DND-41 (cell line): Measurements from ENCODE around the gene PES1.

ENCODE experiments used
- EZH2 ChIP-seq: IDR thresholded peaks from 3 replicates; pipeline ENCODE4 v1.6.1; 2012; ENCODE audit warnings: borderline replicate concordance, low read depth, mild to moderate bottlenecking, moderate library complexity, low read length, inconsistent platforms; ENCODE audit not compliant: severe bottlenecking
- TF ChIP-seq, protein P1 (sequence below): IDR thresholded peaks from 2 replicates; pipeline ENCODE4 v1.5.1; 2012; ENCODE audit warnings: borderline replicate concordance, low read length, moderate library complexity, mild to moderate bottlenecking; ENCODE audit not compliant: poor library complexity, severe bottlenecking; ENCODE audit errors: extremely low read depth

DNA sequence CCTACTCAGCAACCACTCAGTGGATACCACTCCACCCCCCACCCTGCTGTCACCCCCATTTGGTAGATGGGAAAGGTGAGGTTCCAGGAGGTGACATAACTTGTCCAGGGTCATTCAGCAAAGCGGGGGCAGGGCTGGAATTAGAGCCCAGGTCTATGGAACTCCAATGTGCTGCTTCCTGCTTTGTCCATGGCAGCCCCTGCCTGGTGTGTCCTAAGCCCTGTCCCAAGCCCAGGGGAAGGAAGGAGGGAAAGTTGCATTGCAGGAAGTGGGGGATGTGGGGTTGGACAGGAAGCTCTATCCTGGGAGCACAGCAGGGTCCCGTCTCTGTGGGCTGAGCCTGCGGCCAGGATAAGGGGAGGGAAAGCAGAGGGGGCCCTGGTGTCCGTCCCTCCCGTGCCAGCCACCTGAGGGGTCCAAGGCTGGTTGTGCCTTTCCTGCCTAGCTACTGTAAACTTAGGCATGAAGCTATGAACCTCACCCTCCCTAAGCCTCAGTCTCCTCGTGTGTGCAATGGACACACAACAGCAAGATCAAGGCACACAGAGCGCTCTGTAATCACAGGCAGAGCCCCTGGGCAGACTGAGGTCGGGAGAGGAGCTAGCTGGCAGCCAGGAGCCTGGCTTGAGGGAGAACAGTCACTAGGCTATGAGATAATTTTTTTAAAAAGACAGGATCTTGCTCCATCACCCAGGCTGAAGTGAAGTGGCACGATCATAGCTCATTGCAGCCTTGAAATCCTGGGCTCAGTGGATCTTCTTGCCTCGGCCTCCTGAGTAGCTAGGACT lies 30.1 kb downstream of the PES1 start:
- TF ChIP-seq, protein P1, sequence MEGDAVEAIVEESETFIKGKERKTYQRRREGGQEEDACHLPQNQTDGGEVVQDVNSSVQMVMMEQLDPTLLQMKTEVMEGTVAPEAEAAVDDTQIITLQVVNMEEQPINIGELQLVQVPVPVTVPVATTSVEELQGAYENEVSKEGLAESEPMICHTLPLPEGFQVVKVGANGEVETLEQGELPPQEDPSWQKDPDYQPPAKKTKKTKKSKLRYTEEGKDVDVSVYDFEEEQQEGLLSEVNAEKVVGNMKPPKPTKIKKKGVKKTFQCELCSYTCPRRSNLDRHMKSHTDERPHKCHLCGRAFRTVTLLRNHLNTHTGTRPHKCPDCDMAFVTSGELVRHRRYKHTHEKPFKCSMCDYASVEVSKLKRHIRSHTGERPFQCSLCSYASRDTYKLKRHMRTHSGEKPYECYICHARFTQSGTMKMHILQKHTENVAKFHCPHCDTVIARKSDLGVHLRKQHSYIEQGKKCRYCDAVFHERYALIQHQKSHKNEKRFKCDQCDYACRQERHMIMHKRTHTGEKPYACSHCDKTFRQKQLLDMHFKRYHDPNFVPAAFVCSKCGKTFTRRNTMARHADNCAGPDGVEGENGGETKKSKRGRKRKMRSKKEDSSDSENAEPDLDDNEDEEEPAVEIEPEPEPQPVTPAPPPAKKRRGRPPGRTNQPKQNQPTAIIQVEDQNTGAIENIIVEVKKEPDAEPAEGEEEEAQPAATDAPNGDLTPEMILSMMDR = no peak
- TF ChIP-seq EZH2 = no peak
